Urothelium cell line (cell line): ENCODE results near the gene PCYT1A.
"Not testable (repeated sequence)": the region's sequence is repeated elsewhere in the genome, so short reads cannot be mapped to it uniquely, and the experiment has no call there.

Experiments
- DNase-seq: peaks from one replicate; pipeline ENCODE4 v3.0.0; 2011; ENCODE audit warnings: low spot score, mixed read lengths
- FAIRE-seq: peaks from 2 replicates; lab custom pipeline; 2011; peaks lifted over from hg19 to GRCh38; lab: Jason Lieb, UNC

PCYT1A gene

DNA sequence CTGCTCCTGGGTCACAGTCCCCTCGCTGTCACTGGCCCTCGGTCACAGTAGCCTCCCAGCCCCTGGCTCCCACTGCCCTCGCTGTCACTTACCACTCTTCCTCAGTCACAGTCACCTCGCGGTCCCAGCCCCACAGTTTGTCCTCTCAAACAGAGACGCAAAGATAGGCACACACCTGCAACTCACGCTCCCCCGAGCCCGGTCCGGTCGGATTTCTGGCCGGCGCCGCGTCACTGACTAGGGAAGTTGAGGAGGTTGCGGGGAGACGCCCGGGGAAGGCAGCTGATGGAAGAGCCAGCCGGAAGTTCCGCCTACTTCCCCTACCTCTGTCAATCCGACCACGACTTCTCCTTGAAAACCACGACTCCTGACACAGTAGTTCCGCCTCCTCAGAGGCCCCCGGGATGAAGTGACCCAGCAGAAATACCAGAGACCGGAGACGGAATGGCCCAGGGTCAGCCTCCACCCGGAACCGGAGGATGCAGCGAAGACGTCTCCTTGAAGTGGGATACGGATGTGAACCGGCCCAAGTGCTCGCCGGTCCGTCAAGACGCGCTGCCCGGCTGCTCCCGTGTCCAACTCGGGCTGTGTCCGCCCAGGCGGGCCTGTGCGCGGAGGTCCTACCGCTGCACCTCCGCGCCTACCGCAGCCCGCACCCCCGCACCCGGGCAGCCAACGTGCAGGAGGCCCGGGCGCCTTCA lies at the start of gene PCYT1A:
PCYT1A (minus strand) TSS at position 287 of the 701 bp plus-strand sequence. CDS start 17,195 bp downstream, outside the sequence.
- peak; percentile 93 for DNase-seq
- FAIRE-seq: no peak

DNA sequence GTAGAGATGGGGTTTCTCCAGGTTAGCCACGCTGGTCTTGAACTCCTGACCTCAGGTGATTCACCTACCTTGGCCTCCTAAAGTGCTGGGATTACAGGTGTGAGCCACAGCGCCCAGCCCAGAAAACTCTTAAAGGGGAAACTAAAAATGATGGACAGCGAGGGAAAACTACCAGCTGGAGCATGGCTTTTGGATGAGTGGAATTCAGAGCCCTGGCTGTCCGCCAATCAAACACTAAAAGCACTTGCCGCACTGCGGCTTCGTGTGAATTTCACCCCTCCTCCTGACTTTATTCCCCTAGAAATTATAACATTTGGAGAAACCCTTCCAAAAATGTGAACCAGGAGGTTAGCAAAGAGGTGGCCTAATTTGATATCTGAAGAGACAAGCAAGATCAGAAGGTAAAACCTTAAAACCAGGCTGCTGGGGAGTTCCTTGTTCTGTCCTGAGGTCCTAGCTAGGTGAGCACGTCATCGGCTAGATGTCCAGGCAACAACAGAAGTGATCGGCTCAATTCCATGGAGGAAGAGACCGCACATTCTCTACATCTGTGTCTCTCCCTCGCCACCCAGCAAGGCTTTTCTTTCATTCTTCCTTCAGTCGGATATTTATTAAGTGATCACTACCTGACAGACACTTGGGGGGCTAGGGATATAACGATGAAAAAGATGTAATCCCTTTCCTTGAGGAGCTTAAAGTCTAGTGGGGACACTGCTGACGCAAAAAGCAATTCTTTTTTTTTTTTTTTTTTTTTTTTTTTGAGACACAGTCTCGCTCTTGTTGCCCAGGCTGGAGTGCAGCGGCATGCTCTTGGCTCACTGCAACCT lies 49.0 kb upstream of the PCYT1A start:
- FAIRE-seq: no peak

DNA sequence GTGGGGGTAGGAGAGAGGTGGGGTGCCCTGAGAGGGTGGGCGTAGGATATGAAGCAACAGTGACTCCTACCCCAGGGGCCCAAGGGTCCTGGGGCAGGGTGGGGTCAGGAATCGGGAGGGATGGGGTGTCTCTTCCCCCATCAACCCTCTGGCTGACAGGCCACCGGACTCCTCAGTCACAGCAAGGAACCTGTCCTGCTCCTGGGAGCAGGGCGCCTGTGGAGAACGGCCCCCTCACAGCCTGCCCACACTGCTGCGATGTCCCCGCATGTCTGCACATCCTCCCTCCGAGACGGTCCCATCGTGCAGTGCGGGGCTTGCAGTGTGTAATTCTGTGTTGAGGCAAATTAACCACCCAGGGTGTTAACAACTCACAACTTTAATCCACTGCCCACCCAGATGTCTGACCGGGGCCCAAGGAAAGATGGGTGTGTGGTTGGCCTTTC lies 48.0 kb upstream of the PCYT1A start:
- FAIRE-seq (no peak), DNase-seq (no peak)

More for the DNA sequence above, 49.0 kb upstream of the PCYT1A start:
- peak; percentile 49 for DNase-seq

- no peak for DNase-seq
- no peak for FAIRE-seq
These were observed 47.5 kb upstream of the PCYT1A start for GRCh38 chr3:196334982-196335381.

GRCh38 chr3:196332168-196332567 lies 44.6 kb upstream of the PCYT1A start:
- FAIRE-seq (no peak), DNase-seq (no peak)

DNA sequence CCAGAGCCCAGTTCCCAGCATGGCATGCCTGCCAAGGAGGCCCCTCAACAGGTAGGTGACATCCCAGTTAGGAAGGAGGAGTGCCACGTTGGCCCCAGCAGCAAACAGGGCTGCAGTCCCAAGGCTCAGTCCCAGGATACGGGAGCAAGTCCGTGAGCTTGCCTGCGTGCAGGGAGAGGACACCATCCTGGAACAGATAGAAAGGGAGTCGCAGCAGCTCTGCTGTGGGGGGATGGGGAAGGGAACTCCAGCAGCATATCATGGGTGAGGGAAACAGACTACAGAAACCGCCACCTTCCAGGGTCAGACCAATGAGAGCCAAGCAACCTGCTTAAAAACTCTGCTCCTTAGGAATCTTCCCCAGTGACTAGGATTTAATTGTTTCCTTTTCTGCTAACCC lies 39.9 kb upstream of the PCYT1A start:
- no peak for FAIRE-seq
- DNase-seq: no peak

DNA sequence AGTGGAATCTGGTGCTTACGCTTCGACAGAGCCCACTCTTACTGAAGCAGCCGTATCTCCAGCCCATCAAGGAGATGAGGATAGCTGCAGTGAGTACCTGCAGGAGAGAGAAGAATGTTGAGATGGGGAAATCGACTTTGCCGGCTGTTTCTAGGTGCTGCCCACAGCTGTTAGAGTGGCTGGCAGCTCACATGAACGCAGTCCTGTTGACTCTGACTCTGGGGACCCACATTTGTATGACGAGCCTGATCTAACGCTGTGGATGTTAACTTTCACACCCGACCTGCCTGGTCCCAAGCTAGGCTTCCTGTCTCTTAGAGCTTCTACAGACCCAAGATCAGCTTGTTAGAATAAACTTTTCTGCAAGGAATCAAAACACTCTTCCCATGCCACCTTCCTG lies 39.4 kb upstream of the PCYT1A start:
- no peak for FAIRE-seq

DNA sequence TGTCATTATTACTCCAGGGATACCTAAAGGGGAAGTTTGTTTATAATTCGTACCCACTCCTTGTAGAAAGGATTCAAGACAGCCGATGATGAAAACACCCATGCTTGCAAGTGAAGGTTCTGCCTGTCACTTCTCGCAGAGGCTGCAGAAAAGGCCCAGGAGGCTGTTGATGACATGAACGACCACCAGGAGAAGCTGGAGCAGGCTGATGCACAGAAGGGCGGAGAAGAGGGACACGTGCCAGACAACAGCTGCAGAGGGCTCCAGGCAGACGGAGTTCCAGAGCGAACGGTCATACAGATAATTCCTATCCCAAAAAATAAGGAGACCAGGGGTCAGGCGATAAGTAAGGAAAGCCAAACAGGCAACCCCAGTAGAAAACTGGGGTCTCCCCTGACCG lies 36.2 kb upstream of the PCYT1A start:
- DNase-seq (no peak), FAIRE-seq (no peak)

More for the DNA sequence above, 39.4 kb upstream of the PCYT1A start:
- DNase-seq: no peak

DNA sequence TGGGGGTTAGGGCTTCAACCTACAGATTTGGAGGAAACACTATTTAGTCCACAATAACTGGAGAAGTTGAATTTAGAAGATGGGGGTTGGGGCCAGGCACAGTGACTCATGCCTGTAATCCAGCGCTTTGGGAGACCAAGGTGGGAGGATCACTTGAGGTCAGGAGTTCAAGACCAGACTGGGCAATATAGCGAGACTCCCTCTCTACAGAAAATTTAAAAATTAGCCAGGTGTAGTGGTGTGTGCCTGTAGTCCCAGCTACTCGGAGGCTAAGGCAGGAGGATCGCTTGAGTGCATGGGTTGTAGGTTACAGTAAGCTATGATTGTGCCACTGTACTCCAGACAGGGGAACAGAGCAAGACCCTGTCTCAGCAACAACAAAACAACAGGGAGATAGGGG lies 35.5 kb upstream of the PCYT1A start:
- FAIRE-seq (no peak), DNase-seq (no peak)

DNA sequence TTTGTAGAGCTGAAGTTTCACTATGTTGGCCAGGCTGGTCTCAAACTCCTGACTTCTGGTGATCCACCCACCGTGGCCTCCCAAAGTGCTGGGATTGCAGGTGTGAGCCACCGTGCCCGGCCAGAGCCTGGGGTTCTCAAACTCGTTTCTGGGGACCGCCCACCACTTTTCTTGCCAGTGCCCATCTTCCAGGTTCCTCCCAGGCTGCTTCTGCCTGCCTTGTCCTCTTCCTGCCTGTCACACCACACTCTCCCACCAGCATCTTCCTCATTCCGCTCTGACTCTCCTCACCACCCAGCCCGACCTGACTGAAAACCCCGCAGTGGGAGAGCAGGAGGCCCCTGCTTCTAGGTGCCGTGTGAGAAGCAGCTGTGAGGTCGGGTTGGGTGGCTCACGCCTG lies 33.6 kb upstream of the PCYT1A start:
- no peak for FAIRE-seq
- no peak for DNase-seq

DNA sequence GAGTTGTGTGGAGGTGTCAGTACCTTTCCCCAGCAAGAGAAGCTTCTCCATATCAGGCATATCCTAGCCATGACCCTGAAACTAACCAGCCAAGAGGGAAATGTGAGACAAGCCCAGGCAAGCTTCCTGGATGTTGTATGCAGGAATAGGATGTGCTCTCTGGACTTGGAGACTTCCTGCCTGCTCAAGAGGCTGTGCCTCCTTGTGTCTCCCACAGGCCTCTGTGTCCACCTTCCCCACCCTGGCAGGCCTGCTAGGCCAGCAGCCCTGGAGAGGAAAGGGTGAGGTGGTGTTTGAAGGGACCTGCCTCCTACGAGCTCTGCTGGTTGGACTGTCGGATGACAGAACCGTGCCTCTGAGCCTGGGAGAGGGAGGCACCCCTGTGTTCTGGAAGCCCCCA lies 32.6 kb upstream of the PCYT1A start:
- DNase-seq: no peak

GRCh38 chr3:196317687-196318467 lies 30.4 kb upstream of the PCYT1A start, which contains the start of gene DYNLT2B:
DYNLT2B (minus strand) TSS chr3:196318240; CDS start chr3:196318152, 88 bp downstream.
- DNase-seq (peak; percentile 95), FAIRE-seq (no peak)

More for the DNA sequence above, 32.6 kb upstream of the PCYT1A start:
- FAIRE-seq: no peak

GRCh38 chr3:196316799-196317686 lies 29.5 kb upstream of the PCYT1A start:
- not testable (repeated sequence) for DNase-seq, FAIRE-seq

GRCh38 chr3:196315821-196316220 lies 28.3 kb upstream of the PCYT1A start:
- no peak for DNase-seq
- no peak for FAIRE-seq

GRCh38 chr3:196314597-196314996 lies 27.1 kb upstream of the PCYT1A start:
- no peak for DNase-seq
- FAIRE-seq: no peak

DNA sequence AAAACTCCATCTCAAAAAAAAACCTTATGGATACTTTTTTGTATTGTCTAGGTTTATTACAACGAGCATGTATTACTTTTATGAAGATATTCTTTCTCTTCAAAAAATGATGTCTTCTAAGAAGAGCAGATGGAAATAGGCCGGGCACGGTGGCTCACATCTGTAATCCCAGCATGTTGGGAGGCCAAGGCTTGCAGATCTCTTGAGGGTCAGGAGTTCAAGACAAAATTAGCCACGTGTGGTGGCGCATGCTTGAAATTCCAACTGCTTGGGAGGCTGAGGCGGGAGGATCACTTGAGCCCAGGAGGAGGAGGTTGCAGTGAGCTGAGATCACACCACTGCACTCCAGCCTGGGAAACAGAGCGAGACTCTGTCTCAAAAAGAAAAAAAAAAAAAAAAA lies 26.6 kb upstream of the PCYT1A start:
- not testable (repeated sequence) for DNase-seq, FAIRE-seq

GRCh38 chr3:196302960-196303359 lies 15.4 kb upstream of the PCYT1A start:
- not testable (repeated sequence) for FAIRE-seq, DNase-seq

- FAIRE-seq, DNase-seq: not testable (repeated sequence)
These were observed 15.0 kb upstream of the PCYT1A start for GRCh38 chr3:196302551-196302950.

DNA sequence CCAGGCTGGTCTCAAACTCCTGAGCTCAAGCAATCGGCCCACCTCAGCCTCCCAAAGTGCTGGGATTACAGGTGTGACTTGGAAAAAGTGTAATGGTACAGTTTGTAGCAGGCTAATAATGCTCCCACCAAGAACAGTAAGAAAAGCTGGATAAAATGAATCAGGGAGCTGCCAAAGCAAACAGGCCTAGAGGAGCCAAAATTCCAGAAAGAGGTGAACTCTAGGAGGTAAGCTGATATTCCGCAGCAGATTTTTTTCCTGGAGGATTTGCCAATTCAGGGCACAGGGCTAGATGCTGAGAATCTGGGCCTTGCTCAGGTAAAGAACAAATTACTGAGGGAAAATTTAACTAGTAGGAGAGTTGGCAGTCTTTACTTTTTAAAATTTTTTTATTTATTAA lies 11.0 kb upstream of the PCYT1A start:
- FAIRE-seq (no peak), DNase-seq (no peak)
